Thymus (tissue), 11 donors: Measurements from ENCODE around the gene CLEC16A. TPM values are rescaled to one million over a fixed set of nuclear protein-coding genes. Genes with fewer than 3 reads are reported as not detected.
"Not testable (repeated sequence)": the region's sequence is repeated elsewhere in the genome, so short reads cannot be mapped to it uniquely, and the experiment has no call there.

Experiments used
- DNase-seq, 9 donors: peaks; one replicate each; pipeline ENCODE4 v3.0.0-alpha.2; 2013; ENCODE audit warnings: low spot score in 9 of 9, low read depth in 6 of 9, missing footprints in 1 of 9
- H3K27ac ChIP-seq, 2 donors: one replicate each; pipeline ENCODE4 v1.5.1; 2013; ENCODE audit warnings: control low read depth in 1 of 2, low read depth in 1 of 2, low read length in 1 of 2, mild to moderate bottlenecking in 1 of 2, moderate library complexity in 1 of 2
- H3K27me3 ChIP-seq, 2 donors: one replicate each; pipeline ENCODE4 v1.5.1; 2013; ENCODE audit warnings: low read length in 1 of 2; ENCODE audit not compliant: control insufficient read depth in 2 of 2, insufficient read depth in 1 of 2
- H3K36me3 ChIP-seq, 2 donors: one replicate each; pipeline ENCODE4 v1.5.1; 2013; ENCODE audit warnings: low read length in 1 of 2, mild to moderate bottlenecking in 1 of 2, moderate library complexity in 1 of 2; ENCODE audit not compliant: control insufficient read depth in 2 of 2, insufficient read depth in 2 of 2
- H3K4me1 ChIP-seq, 2 donors: one replicate each; pipeline ENCODE4 v1.5.1; 2013; ENCODE audit warnings: low read length in 2 of 2; ENCODE audit not compliant: control insufficient read depth in 2 of 2, insufficient read depth in 2 of 2
- H3K4me3 ChIP-seq, 2 donors: one replicate each; pipeline ENCODE4 v1.5.1; 2013; ENCODE audit warnings: low read length in 2 of 2, control low read depth in 1 of 2, mild to moderate bottlenecking in 1 of 2
- H3K9me3 ChIP-seq, 2 donors: one replicate each; pipeline ENCODE4 v1.5.1; 2013; ENCODE audit warnings: low read length in 1 of 2, mild to moderate bottlenecking in 1 of 2; ENCODE audit not compliant: control insufficient read depth in 2 of 2, insufficient read depth in 1 of 2
- WGBS: extraction: QIAGEN DNeasy Blood & Tissue Kit; methylation state at CpG from one replicate; pipeline ENCODE4 v1.1.7; 2013; 5-methylcytosine and 5-hydroxymethylcytosine counted together
- polyA plus RNA-seq: library from polyadenylated mRNA; stranded (reverse); fragments of 200-250 nt; gene quantifications from one replicate; pipeline ENCODE4 v1.2.3, GENCODE V29; 2013
- total RNA-seq: library from RNA; stranded (reverse); fragments of 120-200 nt; gene quantifications from one replicate; pipeline ENCODE4 v1.2.4, GENCODE V29; 2013
- donor health status: healthy.

CLEC16A gene
- total and polyA plus RNA-seq, 2 donors, result 18.8 to 19.9 TPM

DNA sequence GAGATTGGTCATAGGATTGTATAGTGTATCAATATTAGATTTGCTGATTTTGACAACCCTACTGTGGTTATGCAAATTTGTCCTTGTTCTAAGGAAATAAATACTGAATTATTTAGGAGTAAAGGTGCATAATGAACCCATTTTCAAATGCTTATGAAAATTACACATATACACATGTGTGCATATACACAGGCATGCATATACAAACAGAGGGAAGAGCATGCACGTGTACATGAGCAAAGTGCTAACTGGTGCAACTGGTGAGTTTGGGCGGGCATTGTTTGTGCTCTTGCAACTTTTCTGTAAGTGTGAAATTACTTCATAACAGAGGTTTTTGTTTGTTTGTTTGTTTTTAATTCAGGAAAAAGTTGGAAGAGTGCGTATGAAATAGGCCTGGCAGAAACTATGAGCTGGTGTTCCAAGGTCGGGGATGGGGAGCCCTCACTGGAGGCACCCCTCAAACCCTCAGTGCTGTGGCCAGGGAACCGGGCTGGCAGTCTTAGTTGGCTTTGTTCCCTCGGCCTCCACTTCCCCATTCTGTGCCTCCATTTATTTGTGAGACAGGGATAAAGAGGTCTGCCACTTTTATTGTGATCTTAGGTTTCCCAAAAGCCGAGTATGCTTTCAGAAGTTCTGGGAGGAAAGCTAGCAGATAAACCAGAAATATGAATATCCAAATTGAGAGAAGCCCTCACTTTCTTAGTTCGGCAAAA lies 7.9 kb upstream of the CLEC16A start:
- H3K4me3 ChIP-seq, result no peak overlapping the region
- no peak overlapping the region for H3K27ac ChIP-seq
- DNase-seq, result no peak
- peaks cover 22 to 24% of the 10 kb centered on the region in 2 donors for H3K36me3 ChIP-seq
- no peaks in the 10 kb centered on the region for H3K9me3 ChIP-seq
- H3K27me3 ChIP-seq, result no peaks in the 10 kb centered on the region
- 70% methylated on average over 8 of the region's 8 CpGs for WGBS
- peaks cover 38 to 49% of the 10 kb centered on the region in 2 donors for H3K4me1 ChIP-seq

DNA sequence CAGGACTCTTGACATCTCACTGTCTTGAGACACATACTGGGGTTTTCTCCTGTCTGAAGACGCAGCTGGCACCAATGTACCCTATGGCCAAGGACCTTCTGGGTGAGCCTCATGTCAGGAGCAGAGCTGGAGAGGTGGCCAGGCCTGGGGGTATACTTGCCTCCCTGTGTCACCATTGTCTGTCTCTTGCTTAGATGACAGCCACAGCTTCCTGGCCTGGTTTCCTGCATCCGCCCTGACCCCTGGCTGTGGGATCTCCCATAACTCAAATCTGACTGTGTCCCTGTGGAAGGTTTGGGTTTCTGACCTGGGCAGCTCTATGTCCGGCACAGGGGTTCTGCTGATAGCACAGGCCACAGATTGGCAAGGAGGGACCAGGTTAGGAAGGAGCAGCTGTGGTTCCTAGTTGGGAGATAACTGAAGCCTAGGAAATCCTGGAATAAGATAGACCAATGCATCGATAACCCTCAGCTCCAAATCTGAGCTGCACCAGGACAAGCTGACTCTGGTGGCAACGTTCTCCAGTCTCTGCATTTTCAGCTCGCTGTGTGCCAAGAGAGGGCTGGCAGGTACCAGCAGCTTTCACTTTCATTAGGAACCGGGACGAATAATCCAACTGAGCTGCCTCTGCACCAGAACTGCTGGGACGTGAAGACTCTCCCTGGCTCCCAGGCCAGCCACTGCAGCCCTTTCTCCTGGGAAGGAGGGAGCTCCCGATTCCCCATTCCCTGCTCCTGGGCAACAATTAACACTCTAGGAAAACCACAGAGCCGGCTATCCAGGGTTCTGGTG lies 7.1 kb upstream of the CLEC16A start:
- Histone ChIP-seq H3K36me3 (peaks cover 21 to 22% of the 10 kb centered on the region in 2 donors), H3K9me3 (no peaks in the 10 kb centered on the region), H3K27me3 (no peaks in the 10 kb centered on the region), H3K27ac (no peak overlapping the region), H3K4me3 (no peak overlapping the region), H3K4me1 (peaks cover 38 to 50% of the 10 kb centered on the region in 2 donors)
- no peak for DNase-seq
- WGBS, result 56% methylated on average over 11 of the region's 11 CpGs

DNA sequence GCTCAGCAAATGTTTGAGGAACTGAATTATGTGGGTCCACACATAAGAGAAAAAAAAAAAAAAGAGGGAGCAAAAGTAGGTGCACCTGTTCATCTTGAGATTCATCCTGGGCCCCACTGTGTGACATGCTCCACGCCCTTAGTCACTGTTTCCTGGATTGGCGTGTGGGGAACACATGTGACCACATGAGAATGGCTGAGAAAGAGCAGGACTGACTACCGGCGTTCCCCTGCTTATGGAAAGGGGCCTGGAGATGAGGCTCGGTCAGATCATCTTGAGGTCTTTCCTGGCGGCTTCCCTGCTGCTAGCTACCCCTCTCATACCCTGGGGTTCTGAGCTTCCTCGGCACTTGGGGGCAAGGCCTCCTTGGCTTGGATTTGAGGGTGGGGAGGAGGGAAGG lies 6.0 kb upstream of the CLEC16A start:
- H3K4me3 ChIP-seq, result no peak overlapping the region
- H3K9me3 ChIP-seq, result no peaks in the 10 kb centered on the region
- H3K36me3 ChIP-seq, result peaks cover 14 to 19% of the 10 kb centered on the region in 2 donors
- H3K27me3 ChIP-seq, result no peaks in the 10 kb centered on the region
- H3K4me1 ChIP-seq, result peaks cover 43 to 60% of the 10 kb centered on the region in 2 donors
- 34% methylated on average over 7 of the region's 7 CpGs for WGBS
- peak in 1 of 9 donors; percentile 51 for DNase-seq
- H3K27ac ChIP-seq, result peak overlapping the region in 1 of 2 donors; percentile 30

DNA sequence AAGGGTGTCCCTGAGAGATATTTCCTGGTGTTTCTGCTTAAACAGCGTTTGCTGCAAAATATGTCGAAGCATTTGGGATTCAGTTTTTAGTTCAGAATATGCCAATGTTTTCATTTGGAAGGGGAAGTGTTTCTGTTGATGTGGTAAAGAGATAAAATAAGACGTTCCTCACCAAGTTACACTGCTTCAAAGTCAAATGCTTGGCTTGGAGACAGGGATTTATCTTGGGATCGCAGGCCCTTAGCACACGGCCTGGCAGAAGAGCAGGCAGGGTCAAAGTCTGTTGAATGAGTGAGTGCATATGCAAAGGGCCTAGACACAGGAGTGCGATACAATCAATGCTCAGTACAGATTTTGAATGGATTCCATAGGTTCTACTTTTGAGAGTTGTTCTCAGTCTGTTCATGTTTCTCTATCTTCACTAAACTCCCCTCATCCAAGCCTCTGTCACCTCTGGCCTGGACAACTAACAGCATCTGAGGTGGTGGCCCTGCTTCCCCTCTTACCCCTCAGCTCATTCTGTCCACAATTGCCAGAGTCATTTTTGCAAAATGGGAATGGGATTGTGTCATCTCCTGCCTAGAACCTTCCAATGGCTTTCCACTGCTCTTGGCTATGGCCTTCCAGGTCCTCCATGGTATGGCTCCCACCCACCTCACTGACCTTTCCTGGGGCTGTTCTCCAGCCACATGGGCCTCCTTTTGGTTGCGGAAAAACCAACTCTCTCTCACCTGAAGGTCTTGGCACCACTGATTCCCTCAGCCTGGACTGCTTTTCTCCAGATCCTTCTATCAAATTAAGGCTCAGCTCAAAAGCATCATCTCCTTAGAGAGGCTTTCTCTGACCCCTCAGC lies 5.3 kb upstream of the CLEC16A start:
- WGBS, result 53% methylated on average over 7 of the region's 7 CpGs
- no peak overlapping the region for H3K4me3 ChIP-seq
- H3K36me3 ChIP-seq, result peaks cover 7 to 13% of the 10 kb centered on the region in 2 donors
- no peak for DNase-seq
- no peaks in the 10 kb centered on the region for H3K9me3 ChIP-seq
- H3K27ac ChIP-seq, result peak overlapping the region in 1 of 2 donors; percentile 30
- H3K27me3 ChIP-seq, result no peaks in the 10 kb centered on the region
- peaks cover 49 to 62% of the 10 kb centered on the region in 2 donors for H3K4me1 ChIP-seq

DNA sequence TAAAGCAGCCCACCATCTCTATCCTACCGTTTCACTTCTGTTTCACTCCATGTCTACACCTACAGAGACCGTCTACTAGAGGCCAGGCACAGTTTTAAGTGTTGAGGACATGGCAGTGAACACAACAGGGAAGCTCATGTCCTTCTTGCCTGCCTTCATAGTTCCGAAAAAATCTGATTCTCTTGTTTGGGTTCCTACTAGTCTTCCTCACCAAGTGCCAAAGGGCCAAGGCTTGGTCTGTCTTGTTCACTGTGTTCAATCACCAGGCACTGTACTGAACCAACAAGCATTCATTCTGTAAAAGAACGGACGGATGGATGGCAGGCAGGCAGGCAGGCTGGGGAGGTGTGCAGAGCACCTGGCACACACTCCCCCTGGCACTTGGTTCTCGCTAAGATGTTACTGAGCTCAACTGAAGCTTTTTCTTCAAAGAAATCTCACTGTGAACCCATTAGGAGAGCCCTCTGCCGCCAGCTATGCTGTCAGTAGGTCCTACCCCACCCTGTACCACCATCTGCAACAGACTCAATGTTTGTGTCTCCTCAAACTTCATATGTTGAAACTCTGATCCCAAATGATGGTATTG lies 4.6 kb upstream of the CLEC16A start:
- Histone ChIP-seq H3K27me3 (no peaks in the 10 kb centered on the region), H3K9me3 (no peaks in the 10 kb centered on the region), H3K36me3 (peaks cover 4 to 12% of the 10 kb centered on the region in 2 donors), H3K4me3 (peak overlapping the region in 1 of 2 donors; percentile 64), H3K27ac (peak overlapping the region in 1 of 2 donors; percentile 34), H3K4me1 (peaks cover 49 to 64% of the 10 kb centered on the region in 2 donors)
- peak in 1 of 9 donors; percentile 60 for DNase-seq
- WGBS, result 65% methylated on average over 7 of the region's 7 CpGs

DNA sequence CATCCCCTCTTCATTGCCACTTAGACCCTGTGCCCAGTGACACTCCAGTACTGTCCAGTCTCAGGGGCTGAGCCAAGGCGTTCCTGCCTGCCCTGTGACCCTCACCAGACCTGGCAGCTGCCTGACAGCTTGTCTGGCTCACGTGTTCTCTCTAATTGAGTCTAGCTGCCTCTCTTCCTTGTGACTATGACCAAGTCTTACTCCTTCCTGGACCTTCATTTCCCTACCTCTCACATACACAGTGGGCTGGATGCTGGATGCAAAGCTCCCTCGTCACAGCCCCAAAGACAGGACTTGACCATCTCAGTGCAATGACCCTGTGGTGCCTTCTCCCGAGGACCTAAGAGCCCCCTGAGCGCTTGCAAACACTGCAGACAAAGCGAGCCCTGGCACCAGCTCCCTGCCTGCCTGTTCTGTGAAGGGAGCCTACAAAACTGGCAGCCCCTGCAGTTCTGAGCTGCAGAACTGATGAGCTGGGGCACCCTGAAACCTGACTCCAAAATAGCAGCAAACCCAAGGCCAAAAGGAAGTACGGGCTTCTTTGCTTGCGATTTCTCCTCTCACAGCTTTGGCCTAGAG lies 3.8 kb upstream of the CLEC16A start:
- no peak for DNase-seq
- Histone ChIP-seq H3K4me1 (peaks cover 56 to 73% of the 10 kb centered on the region in 2 donors), H3K27ac (peak overlapping the region in 1 of 2 donors; percentile 34), H3K27me3 (no peaks in the 10 kb centered on the region), H3K4me3 (peak overlapping the region; percentile 64 to 69), H3K9me3 (no peaks in the 10 kb centered on the region), H3K36me3 (peaks cover 3 to 11% of the 10 kb centered on the region in 2 donors)
- 57% methylated on average over 8 of the region's 8 CpGs for WGBS

DNA sequence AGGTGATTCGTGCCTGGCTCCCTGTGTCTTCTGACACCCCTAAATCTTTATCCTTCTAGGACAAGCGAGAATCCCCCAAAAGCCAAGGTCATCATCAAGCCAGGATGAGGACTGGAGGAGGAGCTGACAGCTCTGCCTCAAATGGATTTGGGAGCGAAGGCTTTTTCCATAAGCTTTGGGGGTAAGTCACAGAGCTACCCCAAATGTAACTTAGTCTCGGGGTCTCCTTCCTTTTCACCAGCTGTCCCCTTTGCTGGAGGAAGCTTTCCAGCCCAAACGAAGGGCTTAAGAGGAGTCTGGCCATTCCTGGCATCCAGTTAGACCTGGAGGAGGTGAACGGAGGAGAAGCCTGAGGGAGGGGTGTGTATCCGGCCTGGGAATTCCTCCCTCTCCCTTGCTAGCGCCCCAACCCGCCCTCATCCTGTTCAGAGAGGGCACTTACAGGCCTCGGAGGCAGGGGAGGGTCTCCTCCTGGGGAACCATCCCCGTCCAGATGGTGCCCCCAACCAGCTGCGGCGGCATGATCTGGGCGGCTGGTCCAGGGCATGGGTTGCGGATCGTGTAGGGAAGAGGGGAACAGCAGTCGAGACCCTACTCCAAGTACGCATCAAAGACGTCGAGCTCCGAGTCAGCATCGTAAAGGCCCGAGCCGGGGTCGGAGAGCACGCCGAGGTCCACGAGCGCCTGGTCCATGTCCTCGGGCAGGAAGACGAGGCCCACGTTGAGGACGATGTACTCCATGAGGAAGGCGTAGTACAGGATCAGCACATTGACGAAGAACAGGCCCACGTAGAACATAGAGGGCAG lies 3.0 kb upstream of the CLEC16A start:
- peaks cover 3 to 10% of the 10 kb centered on the region in 2 donors for H3K36me3 ChIP-seq
- peak overlapping the region; percentile 64 to 69 for H3K4me3 ChIP-seq
- H3K9me3 ChIP-seq, result no peaks in the 10 kb centered on the region
- peak overlapping the region in 1 of 2 donors; percentile 7 for H3K27ac ChIP-seq
- 6% methylated on average over 34 of the region's 36 CpGs for WGBS
- H3K4me1 ChIP-seq, result peaks cover 62 to 80% of the 10 kb centered on the region in 2 donors
- H3K27me3 ChIP-seq, result no peaks in the 10 kb centered on the region
- no peak for DNase-seq

DNA sequence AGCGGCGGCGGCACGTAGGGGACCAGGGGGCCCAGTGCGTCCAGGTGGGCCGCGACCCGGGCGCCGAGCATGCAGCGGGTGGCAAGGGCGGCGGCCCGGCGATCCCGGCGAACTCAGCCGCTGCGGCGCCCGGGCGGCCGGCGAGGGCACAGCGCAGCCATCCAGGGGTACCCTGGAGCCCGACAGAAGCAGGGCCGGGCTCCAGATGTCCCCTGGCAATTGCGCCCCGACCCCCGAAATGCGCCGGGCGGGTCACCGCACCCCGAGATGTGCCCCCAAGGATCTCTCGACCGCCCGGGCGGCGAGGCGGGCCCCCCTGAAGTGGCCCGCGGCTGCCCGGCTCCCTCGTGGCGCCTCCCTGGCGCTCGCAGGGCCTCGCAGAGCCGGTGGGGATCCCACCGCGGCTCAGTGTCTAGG lies 2.4 kb upstream of the CLEC16A start:
- H3K36me3 ChIP-seq, H3K9me3 ChIP-seq, DNase-seq, H3K27ac ChIP-seq, H3K27me3 ChIP-seq: not testable (repeated sequence)
- WGBS, result under 1% methylated on average over 49 of the region's 52 CpGs
- peaks cover 62 to 77% of the 10 kb centered on the region in 2 donors for H3K4me1 ChIP-seq
- peak overlapping the region; percentile 64 to 69 for H3K4me3 ChIP-seq
